GM10266 (cell line): ENCODE data around the gene BHMT2.

Experiments used
- DNase-seq: peaks from one replicate; pipeline ENCODE4 v3.0.0; 2012; ENCODE audit errors: extremely low spot score
- CTCF ChIP-seq: IDR thresholded peaks from 2 replicates; pipeline ENCODE4 v1.5.1; 2012; ENCODE audit warnings: mild to moderate bottlenecking, low read depth; ENCODE audit not compliant: control insufficient read depth, insufficient read depth; ENCODE audit errors: missing control alignments

The BHMT2 gene

DNA sequence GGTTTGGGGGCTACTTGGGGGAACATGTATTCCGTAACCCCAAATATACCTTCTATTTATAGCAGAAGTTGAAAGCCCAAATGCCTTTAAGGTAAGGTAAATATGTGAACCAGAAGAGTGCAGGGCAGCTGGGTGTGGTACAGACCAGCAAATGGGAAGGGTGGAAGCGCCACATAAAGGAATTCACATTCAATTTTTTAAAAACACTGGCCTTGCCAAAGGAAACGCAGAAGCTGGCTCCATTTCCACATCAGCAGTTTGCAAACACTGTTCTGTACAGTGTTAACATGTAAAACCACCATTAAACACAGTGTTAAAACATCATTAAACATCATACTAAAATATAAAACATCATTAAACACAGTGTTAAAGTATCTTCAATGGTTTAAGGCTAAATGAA, 38.5 kb downstream of the BHMT2 start:
- no peak for TF ChIP-seq CTCF
- no peak for DNase-seq

DNA sequence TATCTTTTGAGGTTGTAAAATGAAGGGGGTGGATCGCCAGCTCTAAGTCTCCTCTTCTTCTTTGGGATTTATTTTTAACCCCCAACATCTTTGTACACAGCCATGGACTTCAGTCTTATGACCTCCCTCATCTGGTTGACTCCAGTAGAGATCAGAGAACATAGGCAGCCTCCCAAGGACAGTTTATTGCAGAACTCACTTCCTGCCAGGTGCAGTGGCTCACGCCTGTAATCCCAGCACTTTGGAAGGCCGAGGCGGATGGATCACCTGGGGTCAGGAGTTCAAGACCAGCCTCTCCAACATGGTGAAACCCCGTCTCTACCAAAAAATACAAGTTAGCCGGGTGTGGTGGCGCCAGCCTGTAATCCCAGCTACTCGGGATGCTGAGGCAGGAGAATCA, 39.2 kb downstream of the BHMT2 start:
- DNase-seq = no peak
- TF ChIP-seq CTCF = no peak

GRCh38 chr5:79109527-79110492, 40.2 kb downstream of the BHMT2 start:
- DNase-seq = peak; percentile 54
- TF ChIP-seq CTCF = peak; percentile 66

GRCh38 chr5:79111387-79111959, 41.9 kb downstream of the BHMT2 start, which contains the start of gene BHMT:
BHMT (plus strand) TSS chr5:79111809; CDS start chr5:79111886, 77 bp downstream.
- no peak for TF ChIP-seq CTCF
- DNase-seq = no peak

DNA sequence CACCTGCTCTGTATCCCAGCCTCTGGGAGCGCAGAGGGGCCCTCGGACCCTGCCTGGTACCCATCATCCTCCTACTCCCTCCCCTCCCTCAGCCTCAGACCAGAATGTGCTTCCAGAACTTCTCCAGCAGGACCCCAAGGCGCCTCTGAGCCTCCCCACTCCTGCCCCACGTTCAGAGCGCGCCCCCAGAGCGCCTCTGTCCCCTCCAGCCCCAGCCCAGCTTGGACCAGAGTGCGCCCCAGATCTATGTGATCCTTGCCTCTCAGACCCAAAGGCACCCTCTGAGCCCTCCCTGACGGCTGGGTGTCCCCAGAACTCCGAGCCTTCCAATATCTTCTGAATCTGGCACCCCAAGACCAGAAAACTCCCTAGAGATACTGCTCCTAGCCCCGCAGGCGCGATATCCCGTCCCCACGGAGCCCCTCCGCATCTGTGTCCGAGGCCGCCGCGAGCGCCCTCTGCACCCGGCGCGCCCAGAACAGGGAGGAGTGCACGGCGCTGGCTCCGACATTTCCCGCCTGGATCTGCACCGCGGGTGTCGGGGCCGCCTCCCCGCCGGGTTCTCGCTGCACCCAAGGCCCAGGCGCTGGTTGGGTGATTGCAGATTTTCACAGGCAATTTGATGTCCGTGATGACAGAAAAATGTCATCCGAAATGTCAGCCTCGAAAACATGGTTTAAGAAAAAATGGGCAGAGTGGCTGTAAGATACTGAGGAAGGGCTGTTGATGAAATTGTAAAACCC, 42.6 kb downstream of the BHMT2 start:
- no peak for TF ChIP-seq CTCF
- no peak for DNase-seq

GRCh38 chr5:79112703-79113058, 43.1 kb downstream of the BHMT2 start:
- TF ChIP-seq CTCF = no peak
- no peak for DNase-seq
